A549 treated with Mapracorat at 1 μM for 4 hours (cell line): ENCODE results near the gene AHDC1. TPM values are rescaled to one million over a fixed set of nuclear protein-coding genes. Genes with fewer than 3 reads are reported as not detected.

Experiments
- total RNA-seq: library from RNA; stranded (reverse); fragments of 200-300 nt; extraction: Qiagen RNA extraction; gene quantifications from 5 replicates; pipeline ENCODE4 v1.2.3, GENCODE V29; 2022

AHDC1 gene
- total RNA-seq, result 12.3 to 22.9 TPM (median 21.1 TPM) in 5 replicates

GRCh38 chr1:27603681-27604578 lies at the start of gene AHDC1:
Gene AHDC1 (minus strand): TSS chr1:27604144. CDS start chr1:27552115, 52,029 bp downstream.

GRCh38 chr1:27634985-27635367 lies 31.0 kb upstream of the AHDC1 start, which contains the start of gene FGR:
Gene FGR (minus strand): TSS chr1:27635185. CDS start chr1:27623916, 11,269 bp downstream.

GRCh38 chr1:27489973-27490741 lies 113.8 kb downstream of the AHDC1 start, which contains the start of gene WASF2:
Gene WASF2 (minus strand): TSS chr1:27490167. CDS start chr1:27428890, 61,277 bp downstream.

Other genes starting within 250 kb of the AHDC1 start
- 10.5 to 20.3 TPM (median 16.3 TPM) in 5 replicates for gene MAP3K6, start 237.2 kb downstream of the AHDC1 start, total RNA-seq
- not detected in 5 replicates for gene FCN3, start 229.3 kb downstream of the AHDC1 start, total RNA-seq
- gene CD164L2, start 220.8 kb downstream of the AHDC1 start, total RNA-seq, result not detected in 5 replicates
- gene GPR3, start 211.5 kb downstream of the AHDC1 start, total RNA-seq, result 1.3 to 1.8 TPM (median 1.7 TPM) in 5 replicates
- gene WASF2, start 114.0 kb downstream of the AHDC1 start, total RNA-seq, result 45.0 to 58.6 TPM (median 53.3 TPM) in 5 replicates
- gene FGR, start 31.0 kb upstream of the AHDC1 start, total RNA-seq, result not detected in 5 replicates
- gene IFI6, start 68.0 kb upstream of the AHDC1 start, total RNA-seq, result 9.0 to 13.8 TPM (median 12.1 TPM) in 5 replicates
- gene FAM76A, start 121.8 kb upstream of the AHDC1 start, total RNA-seq, result 5.4 to 7.7 TPM (median 6.7 TPM) in 5 replicates
- 8.1 to 9.3 TPM (median 8.6 TPM) in 5 replicates for gene STX12, start 169.1 kb upstream of the AHDC1 start, total RNA-seq
- gene PPP1R8, start 226.6 kb upstream of the AHDC1 start, total RNA-seq, result 33.0 to 40.8 TPM (median 37.6 TPM) in 5 replicates